LNCaP clone FGC (cell line): ENCODE data around the gene THOC6.

Experiments
- DNase-seq: peaks from one replicate; pipeline ENCODE4 v3.0.0-alpha.2; 2011; ENCODE audit warnings: low read depth
- H3K4me3 ChIP-seq: 2 replicates; pipeline ENCODE4 v1.5.1; 2011; ENCODE audit warnings: mild to moderate bottlenecking, low read depth, low read length, control low read depth
- TF ChIP-seq, protein P1 (sequence below): IDR thresholded peaks from 2 replicates; pipeline ENCODE4 v1.5.1; 2012; ENCODE audit warnings: mild to moderate bottlenecking; ENCODE audit not compliant: control insufficient read depth, insufficient read depth; ENCODE audit errors: extremely low read depth

Gene THOC6

GRCh38 chr16:2985462-2985861 is 38.4 kb upstream of the THOC6 start:
- H3K4me3 ChIP-seq = no peak overlapping the region
- TF ChIP-seq, protein P1, sequence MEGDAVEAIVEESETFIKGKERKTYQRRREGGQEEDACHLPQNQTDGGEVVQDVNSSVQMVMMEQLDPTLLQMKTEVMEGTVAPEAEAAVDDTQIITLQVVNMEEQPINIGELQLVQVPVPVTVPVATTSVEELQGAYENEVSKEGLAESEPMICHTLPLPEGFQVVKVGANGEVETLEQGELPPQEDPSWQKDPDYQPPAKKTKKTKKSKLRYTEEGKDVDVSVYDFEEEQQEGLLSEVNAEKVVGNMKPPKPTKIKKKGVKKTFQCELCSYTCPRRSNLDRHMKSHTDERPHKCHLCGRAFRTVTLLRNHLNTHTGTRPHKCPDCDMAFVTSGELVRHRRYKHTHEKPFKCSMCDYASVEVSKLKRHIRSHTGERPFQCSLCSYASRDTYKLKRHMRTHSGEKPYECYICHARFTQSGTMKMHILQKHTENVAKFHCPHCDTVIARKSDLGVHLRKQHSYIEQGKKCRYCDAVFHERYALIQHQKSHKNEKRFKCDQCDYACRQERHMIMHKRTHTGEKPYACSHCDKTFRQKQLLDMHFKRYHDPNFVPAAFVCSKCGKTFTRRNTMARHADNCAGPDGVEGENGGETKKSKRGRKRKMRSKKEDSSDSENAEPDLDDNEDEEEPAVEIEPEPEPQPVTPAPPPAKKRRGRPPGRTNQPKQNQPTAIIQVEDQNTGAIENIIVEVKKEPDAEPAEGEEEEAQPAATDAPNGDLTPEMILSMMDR = no peak
- DNase-seq = no peak

DNA sequence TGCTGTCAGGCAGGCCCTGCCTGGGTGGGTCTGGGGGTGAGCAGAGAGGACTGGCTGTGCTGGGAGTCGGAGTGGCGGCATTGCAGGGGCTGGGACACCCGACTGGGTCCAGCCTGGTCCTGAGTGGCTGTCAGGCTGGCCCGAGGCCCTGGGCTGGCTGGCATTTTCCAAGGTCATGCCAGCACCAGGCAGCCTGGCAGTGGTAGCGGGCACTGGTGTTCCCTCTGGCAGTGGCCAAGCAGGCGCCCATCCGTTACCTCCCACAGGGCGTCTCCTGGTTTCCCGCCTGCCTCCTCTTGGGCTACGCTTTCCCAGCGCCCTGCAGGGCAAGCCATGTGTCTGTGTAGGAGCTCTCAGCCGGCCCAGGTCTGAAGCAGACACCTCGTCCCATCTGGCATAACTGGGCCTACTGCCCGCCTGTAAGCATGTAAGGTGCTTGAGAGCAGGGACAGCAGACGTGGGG is 37.9 kb upstream of the THOC6 start:
- no peak for DNase-seq
- no peak overlapping the region for H3K4me3 ChIP-seq
- TF ChIP-seq, protein P1 = no peak

DNA sequence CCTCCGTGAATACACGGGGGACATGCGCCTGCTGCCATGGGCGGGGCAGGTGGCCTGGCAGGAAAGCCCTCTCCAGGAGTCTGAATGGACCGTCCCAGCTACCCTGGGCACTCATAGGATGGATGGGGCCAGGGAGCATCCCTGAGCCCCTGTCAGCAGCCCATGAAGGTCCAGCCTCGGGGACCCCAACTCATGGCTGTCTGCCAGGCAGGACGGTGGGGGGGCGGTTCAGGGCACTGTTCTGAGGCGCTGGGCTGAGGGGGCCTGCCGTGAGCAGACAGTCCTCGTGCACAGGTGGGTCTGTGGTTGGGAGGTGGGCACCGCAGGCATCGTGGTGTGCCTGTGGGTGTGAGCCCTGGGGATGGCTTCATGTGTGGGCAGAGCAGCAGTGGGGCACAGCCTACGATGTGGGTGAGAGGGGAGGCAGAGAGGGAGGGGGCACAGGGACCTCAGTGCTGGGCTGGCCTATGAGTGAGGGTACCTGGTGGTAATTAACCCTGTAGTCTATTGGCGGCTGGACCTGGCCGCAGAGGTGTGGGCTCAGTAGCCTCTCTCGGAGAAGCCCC is 37.1 kb upstream of the THOC6 start:
- DNase-seq = no peak
- TF ChIP-seq, protein P1 = no peak
- no peak overlapping the region for H3K4me3 ChIP-seq

DNA sequence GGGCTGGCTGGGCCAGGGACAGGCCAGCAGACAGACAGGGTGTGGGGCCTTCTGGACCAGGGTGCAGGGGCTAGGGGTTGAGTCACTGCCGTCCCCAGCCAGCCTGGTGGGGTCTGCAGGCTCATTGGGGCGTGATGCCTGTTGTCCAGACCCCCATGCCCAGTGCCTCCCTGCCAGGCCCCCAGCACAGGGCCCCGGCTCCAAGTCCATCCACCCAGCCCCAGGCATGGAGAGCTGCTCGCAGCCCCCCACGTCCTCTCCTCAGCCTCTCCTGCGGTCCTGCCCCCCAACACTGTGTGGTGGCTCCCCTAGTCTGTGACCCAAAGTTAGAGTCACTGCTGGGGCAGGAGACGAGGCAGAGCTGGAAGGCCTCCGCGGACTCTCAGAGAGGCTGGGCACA is 36.5 kb upstream of the THOC6 start:
- TF ChIP-seq, protein P1 = no peak
- DNase-seq = no peak
- no peak overlapping the region for H3K4me3 ChIP-seq

DNA sequence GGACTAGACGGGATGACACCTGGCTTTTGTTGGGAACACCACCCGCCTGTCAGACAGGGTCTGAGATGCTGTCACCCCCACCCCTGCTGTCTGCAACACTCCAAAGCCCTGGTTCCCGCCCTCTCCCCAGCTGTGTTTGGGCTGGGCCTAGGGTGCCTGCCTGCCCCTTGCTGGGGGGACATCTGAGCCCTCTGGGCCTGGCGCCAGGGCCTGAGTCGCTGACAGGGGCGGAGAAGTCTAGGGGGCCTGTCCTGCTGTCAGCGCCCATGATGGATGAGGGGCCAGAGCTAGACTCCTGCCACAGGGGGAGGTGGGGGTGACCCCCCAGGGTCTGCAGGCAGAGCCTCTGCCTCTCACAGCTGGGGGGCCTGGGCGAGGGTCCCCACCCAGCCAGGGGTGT is 36.0 kb upstream of the THOC6 start:
- H3K4me3 ChIP-seq = no peak overlapping the region
- TF ChIP-seq, protein P1 = no peak
- DNase-seq = no peak

- no peak overlapping the region for H3K4me3 ChIP-seq
- TF ChIP-seq, protein P1 = no peak
- DNase-seq = no peak
Observed at GRCh38 chr16:2988590-2989099, 35.2 kb upstream of the THOC6 start.

- H3K4me3 ChIP-seq = no peak overlapping the region
- no peak for DNase-seq
- TF ChIP-seq, protein P1 = no peak
Observed at GRCh38 chr16:2990891-2991290, 32.9 kb upstream of the THOC6 start.
